Measurements from ENCODE around the gene CNNM2.

The CNNM2 gene

DNA sequence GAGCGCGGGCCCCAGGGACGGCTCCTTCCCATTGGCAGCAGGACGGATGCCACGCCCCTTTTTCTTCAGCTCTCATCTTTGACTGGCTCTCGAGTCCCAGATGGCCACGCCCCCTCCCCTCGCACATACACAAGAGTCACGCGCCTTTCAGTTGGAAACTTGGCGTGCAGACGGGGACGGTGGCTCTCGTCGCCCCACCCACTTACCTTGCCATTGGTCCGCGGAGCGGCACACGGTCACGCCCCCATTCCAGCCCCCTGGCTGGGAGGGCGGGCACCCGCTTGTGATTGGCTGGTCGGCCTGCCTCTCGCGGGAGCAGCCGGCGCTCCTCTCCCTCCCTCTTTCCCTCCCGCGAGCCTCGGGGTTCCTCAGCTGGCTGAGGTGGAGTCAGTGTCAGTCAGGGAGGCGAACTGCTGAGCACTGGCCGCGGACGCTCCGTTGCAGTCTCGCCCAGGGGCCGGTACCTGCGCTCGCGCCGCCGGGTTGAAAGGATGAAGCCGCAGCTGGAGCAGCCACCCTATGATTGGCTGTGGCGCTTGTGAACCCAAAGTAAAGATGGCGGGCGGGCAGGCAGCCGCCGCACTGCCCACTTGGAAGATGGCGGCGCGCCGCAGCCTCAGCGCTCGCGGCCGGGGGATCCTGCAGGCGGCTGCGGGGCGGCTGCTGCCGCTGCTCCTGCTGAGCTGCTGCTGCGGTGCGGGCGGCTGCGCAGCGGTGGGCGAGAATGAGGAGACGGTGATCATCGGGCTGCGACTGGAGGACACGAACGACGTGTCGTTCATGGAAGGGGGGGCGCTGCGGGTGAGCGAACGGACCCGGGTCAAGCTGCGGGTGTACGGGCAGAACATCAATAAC is at the start of gene CNNM2:
CNNM2 (plus strand) TSS at position 333 of the 855 bp plus-strand sequence; CDS start at position 520, 187 bp downstream.
- DNase-seq (ENCODE audit: low read depth in 2 of 2), result peak; percentile 98 to 100

DNA sequence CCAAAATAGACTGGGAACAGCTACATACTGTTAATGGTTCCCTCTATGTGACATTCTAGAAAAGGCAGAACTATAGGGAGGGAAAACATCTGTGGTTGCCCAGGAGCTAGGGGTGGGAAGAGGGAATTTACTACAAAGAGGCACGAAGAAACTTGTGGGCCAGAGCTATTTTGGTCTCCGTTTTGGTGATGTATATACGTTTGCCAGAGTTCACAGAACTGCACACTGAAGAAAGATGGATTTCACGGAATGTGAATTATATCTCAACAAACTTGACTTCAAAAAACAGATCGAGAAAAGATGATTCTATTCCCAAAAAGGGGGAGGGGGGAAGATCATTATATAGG is 49.2 kb upstream of the CNNM2 start:
- DNase-seq (ENCODE audit: low read depth in 2 of 2), result no peak

DNA sequence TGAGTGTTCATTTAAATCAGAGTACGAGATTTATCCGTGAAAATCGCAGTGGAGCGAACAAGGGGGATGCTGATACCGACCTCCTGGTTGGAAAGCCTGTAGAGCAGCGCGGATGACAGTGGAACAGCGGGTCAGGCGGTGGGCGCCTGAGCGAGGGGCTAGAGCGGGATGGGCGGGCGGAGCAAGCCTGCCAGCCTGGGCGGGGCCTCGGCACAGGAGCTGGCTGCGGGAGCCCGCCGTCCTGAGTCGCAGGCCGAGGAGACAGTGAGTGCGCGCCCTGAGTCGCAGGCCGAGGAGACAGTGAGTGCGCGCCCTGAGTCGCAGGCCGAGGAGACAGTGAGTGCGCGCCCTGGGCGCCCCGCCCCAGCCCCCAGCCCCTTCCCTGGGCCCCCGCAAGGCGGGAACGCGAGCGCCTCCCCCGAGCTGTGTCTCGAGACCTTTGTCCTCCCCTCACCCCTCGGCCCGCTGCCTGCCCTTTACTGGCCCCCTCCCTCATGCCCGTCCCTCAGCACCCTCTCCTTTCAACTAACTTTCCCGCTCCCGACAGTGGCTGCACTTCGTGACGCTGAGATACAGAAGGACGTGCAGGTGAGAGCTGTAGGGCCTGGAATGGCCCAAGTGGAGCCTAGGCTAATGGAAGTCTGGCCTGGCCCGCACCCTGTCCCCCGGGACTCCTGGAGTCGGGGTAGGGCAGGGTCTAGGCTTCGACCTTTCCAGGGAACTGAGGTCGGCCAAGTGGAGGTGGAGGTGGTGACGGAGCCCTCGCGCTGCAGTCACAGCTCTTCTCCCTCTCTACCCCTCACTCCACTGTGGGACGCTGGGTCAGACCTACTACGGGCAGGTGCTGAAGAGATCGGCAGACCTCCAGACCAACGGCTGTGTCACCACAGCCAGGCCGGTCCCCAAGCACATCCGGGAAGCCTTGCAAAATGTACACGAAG is 48.6 kb upstream of the CNNM2 start, which contains the start of gene AS3MT:
AS3MT (plus strand) TSS at position 213 of the 941 bp plus-strand sequence; CDS start at position 336, 123 bp downstream.
- no peak for DNase-seq (ENCODE audit: low read depth in 2 of 2)

DNA sequence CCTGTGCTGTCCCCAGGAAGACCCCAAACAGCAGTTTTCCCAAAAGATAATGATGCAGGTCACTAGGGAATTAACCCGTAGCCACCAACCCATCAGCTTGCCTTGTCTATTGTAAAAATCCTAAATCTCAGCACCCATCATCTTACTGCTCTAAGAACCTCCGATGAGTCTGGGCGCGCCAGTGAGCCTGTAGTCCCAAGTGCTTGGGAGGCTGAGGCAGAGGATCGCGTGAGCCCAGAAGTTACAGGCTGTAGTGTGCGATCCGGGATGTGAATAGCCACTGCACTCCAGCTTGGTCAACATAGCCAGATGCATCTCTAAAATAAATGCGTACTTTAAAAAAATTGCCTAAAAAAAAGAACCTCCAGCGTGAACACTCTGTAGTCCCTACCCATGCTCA is 47.9 kb upstream of the CNNM2 start:
- DNase-seq (ENCODE audit: low read depth in 2 of 2), result no peak

DNA sequence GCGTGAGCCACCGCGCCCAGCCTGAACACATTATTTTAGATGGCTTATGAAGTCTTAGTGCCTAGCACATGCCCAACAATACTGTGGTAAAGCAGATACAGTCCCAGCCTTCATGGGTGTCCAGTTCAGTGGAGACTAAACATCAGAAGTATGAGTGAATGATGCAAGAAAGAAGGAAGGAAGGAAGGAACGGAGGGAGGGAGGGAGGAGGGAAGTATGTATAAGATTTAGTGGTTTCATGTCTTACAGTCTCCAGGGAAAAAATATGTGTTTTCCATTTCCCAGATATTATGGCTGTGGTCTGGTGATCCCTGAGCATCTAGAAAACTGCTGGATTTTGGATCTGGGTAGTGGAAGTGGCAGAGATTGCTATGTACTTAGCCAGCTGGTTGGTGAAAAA is 45.9 kb upstream of the CNNM2 start:
- DNase-seq (ENCODE audit: low read depth in 2 of 2), result no peak

DNA sequence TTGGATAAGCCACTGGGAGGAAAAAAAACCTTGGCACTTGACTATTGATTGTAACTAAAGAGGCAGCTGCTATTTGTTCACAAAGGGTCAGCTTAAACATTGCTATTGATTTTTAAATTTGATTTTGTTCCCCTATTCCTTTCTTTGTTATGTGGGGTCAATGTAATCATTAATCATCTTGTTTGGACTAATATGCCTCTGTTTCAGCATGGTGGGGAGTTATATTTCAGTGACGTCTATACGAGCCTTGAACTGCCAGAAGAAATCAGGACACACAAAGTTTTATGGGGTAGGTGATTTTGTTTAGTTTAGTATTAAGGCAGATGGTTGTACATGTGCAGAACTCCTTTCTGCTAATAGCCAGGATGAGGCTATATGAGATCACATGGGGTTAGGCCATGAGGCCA is 41.3 kb upstream of the CNNM2 start:
- no peak for DNase-seq (ENCODE audit: low read depth in 2 of 2)

DNA sequence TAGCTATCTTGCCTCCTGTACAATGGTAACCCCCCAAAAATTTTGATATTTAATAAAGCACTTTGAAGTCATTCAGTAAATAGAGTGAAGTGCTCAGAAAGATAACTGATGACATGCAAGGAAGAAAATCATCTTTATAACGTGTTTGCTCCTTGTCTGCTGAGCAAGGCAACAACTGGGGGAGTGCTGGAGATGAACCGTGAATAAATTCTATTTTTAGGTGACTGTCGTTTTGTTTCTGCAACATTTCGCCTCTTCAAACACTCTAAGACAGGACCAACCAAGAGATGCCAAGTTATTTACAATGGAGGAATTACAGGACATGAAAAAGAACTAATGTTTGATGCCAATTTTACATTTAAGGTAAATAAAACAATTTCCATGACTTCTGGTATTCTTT is 39.5 kb upstream of the CNNM2 start:
- no peak for DNase-seq (ENCODE audit: low read depth in 2 of 2)

DNA sequence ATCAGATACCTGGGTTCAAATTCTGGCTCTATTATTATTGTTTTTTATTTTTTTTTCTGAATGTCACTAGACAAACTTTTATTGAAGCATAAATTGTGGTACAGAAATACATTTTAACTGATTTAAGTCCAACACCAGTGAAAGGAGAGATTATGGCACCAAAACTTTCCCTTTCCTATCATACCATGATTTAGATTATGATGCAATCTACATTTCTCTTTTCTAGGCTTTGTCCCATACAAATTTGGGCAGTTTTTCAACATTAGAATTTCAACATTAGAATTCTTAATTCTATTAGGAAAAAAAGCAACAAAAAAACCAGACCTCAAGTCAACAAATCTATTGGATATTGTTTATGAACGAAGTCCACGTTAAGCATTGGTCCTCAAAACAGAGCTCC is 37.8 kb upstream of the CNNM2 start:
- no peak for DNase-seq (ENCODE audit: low read depth in 2 of 2)

DNA sequence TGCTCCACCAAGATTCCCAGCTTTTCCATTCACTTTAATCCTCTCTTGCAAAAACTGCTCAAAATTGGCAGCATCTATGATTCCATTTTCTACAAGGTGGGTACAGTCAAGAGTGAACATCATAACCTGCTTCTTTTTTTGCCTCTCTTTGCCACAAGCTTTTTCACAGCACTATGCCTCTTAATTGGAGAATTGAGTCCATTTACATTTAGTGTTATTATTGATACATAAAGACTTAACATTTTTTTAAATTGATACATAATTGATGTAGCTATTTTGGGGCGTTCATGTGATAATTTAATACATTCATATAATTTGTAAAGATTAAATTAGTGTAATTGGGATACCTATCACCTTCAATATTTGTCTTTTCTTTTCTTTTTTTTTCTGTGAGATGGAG is 30.0 kb upstream of the CNNM2 start:
- DNase-seq (ENCODE audit: low read depth in 2 of 2), result no peak

DNA sequence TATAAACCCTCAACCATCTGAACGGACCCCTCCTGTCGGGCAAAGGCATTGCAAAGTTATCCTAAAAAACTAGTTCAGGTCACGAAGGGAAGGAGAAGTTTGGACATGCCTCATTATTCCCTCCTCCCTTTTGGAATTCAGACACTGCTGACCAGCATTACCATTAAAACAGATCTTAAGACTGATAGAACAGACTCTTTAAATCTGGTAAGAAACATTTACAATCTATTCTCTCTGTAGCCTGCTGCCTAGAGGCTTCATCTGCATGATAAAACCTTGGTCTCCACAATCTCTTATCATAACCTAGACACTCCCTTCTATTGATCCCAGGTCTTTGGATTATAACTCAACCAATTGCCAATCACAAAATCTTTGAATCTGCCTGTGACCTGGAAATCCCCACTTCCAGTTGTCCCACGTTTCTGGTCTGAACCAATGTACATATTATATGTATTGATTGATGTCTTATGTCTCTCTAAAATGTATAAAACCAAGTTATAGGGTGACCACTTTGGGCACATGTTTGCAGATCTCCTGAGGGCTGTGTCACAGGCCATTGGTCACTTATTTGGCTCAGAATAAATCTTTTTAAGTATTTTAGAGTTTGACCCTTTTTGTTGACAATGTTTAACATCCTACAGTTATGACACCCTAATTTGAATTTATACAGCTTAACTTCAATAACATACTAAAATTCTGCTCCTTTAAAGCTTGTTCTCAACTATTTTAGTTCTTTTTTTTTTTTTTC is 23.5 kb upstream of the CNNM2 start:
- no peak for DNase-seq (ENCODE audit: low read depth in 2 of 2)

DNA sequence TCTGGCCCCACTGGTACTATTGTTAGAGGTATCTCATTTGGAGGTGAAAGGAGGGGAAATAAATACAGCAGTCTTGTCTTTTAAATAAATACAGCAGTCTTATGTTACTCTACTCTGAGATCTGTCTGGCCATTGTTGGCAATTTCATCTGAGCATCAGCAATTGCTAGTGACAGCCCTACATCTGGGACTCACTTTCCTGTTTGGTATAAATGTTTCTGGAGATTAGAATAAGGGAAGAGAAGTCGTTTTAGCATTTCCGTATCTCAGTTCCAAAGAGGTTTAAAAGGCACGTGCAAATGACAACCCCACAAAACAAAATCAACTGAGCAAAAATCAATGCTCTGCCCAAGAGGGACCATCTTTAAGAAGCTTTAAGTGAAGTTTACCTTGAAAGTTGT is 18.1 kb upstream of the CNNM2 start:
- DNase-seq (ENCODE audit: low read depth in 2 of 2), result no peak

DNA sequence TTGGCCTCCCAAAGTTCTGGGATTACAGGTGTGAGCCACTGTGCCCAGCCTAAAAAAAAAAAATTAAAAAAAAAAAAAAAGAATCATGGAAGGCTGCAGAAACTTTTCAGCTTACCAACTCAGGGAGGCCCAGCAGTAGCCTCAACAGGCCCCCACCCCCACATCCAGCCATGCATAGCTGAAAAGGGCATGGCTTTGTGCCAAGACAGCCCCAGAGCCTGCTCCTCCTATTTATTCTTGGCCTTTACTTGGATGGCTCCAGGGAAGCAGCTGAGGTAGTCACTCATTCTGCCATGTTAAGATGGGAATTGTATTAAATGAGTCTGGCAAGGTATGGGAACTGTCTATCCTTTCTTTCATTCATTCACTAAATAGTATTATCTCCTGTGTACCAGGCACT is 13.7 kb upstream of the CNNM2 start:
- DNase-seq (ENCODE audit: low read depth in 2 of 2), result no peak

DNA sequence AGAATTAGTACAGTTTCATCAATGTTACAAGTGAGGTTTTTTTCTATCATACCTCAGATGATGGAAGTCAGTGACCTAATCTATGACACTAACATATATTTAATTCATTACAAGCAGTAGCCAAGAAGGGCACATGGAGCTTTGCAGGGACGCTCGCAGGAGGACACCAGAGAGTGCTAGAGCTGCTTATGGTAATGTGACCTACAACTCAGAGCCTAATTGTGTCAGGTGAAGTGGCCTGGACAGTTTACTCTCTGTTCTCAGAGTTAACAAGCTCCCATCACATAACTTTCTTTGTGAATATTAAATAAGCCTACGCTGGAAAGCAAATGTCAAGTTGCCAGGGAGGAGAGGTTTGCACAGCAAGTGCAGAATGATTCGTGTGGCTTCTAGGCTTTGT is 11.6 kb upstream of the CNNM2 start:
- DNase-seq (ENCODE audit: low read depth in 2 of 2), result no peak

DNA sequence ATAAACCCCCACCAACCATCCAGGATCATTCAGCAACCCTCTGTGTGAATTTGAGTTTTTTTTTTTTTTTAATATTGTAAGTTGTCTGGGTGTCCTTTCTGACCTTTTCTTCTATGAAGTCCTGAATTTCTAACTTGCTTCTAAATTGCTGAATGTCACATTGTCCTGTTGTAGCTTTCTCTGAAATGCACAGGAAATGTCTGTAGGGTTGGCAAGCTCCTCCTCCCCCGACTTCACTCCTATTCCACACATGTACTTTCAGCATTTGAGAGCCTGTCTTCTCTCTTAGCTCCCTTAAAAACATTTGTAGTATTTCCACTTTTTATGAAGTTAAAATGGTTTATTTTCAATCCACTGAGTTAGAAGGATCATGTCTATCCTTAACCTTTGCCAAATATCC is 3.3 kb upstream of the CNNM2 start:
- DNase-seq (ENCODE audit: low read depth in 2 of 2), result no peak

DNA sequence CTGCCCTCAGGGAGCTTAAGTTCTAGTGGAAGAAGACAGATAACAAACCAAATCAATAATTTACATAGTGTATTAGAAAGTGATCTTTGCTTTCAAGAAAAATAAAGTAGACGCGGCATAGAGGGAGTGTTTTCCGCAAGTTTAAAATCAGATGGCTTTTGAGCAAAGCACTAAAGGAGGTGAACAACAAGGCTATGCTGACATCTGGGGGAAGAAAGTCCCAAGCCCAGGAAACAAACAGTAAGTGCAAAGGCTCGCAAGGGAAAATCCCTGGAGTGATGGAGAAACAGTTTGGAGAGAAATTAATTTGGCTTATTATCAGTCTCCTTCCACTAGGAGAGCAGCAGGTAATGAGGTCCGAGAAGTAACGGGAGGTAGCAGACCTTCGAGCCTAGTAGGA is 1.9 kb upstream of the CNNM2 start:
- no peak for DNase-seq (ENCODE audit: low read depth in 2 of 2)

DNA sequence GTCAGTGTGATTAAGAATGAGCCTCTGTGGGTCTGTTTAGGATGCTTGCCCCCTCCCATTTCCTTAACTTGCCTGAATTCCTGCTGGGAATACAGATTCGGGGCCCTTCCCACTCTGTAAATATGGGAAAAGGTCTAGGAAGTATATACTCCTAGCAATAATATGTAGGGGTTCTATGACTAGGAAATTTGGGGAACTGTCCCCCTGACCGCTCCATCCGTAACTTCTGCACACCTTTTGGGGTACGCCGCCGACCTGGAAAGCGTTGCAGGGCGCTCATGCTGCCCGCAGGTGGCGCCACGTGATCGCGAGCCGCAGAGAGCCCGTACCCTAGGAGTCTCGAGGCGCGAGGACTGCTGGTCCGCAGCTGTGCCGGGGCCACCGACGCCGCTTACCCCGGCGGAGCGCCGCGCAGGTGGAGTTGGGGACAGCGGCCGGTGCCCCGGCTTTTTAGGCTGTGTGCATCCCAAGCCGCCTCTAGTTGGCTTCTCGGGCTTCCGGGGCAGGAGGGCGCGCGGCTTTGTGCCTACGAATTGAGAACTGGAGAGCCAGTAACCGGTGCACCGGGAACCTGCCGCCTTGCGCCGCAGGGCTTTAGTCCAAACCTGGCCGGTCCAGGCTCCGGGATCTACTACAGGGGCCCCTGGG is 656 bp upstream of the CNNM2 start:
- DNase-seq (ENCODE audit: low read depth in 2 of 2), result peak; percentile 46 to 61

DNA sequence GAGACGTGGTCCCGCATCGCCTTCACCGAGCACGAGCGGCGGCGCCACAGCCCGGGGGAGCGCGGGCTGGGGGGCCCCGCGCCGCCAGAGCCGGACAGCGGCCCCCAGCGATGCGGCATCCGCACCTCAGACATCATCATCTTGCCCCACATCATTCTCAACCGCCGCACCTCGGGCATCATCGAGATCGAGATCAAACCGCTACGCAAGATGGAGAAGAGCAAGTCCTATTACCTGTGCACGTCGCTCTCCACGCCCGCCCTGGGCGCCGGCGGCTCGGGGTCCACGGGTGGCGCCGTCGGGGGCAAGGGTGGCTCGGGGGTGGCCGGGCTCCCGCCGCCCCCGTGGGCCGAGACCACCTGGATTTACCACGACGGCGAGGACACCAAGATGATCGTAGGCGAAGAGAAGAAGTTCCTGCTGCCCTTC is 737 bp downstream of the CNNM2 start:
- no peak for DNase-seq (ENCODE audit: low read depth in 2 of 2)

DNA sequence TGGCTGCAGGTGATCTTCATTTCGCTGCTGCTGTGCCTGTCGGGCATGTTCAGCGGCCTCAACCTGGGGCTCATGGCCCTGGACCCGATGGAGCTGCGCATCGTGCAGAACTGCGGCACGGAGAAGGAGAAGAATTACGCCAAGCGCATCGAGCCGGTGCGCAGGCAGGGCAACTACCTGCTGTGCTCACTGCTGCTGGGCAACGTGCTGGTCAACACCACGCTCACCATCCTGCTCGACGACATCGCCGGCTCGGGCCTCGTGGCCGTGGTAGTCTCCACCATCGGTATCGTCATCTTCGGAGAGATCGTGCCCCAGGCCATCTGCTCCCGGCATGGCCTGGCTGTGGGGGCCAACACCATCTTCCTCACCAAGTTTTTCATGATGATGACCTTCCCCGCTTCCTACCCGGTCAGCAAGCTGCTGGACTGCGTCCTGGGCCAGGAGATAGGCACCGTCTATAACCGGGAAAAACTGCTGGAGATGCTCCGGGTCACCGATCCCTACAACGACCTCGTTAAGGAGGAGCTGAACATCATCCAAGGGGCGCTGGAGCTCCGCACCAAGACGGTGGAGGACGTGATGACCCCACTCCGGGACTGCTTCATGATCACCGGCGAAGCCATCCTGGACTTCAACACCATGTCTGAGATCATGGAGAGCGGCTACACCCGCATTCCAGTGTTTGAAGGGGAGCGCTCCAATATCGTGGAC is 1.3 kb downstream of the CNNM2 start:
- DNase-seq (ENCODE audit: low read depth in 2 of 2), result no peak

DNA sequence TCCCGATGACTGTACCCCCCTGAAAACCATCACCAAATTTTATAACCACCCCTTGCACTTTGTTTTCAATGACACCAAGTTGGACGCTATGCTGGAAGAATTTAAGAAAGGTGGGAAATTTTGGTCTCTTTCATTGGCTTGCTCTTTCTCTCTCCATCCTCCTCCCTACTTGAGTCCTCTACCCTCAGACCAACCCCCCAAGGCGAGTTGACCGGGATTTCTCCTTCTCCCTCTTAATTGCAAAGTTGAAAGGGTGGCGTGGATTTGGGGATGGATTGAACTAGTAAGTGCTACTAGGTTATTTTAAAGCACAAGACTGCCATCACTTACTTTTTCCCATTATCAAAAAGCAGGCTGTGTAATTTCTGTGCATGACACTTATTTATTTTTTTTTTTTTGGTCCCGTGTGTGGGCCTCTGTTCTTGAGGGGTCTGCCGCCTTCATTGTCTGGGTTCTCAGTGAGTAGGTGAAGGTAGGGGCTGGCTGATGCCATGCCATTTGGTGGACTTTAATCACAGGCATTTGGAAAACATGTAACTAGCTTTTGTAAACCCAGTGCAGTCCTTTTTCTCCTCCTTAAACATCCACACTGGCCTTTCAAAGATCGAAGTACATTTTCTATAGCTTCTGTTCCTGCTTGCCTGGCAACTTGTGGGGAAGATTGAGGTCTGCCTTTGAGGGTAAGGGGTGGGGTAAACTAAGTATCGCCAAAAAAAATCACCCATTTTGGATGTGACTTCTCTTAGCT is 2.1 kb downstream of the CNNM2 start:
- no peak for DNase-seq (ENCODE audit: low read depth in 2 of 2)

DNA sequence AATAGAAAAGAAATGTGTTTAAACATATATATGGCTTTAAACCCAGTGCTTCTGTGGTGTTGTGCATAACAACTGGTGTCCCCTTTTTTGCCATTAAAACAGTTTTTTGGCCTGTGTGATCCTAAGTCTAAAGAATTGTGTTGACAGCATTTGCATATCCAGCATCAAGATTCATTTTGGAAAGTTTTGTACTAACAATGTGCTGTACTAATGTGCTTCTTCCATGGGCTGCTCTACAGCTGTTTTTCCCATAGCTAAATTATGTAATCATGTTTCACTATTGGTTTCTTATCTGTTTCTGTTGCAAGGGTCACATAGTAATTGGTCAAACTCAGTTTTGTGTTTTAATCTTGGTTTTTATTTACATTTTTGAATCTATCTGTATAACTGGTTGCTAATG is 5.5 kb downstream of the CNNM2 start:
- no peak for DNase-seq (ENCODE audit: low read depth in 2 of 2)
